Natural killer cell treated with Interleukin-12 subunit alpha and Interleukin-12 subunit beta and Interleukin-15 and Interleukin-18, amount 100 ng/mL, for 72 hours (primary cell): Measurements from ENCODE around the gene KNTC1. TPM values are rescaled to one million over a fixed set of nuclear protein-coding genes. Genes with fewer than 3 reads are reported as not detected.
"Not testable (repeated sequence)": the region's sequence is repeated elsewhere in the genome, so short reads cannot be mapped to it uniquely, and the experiment has no call there.

Experiments used
- ATAC-seq, 2 donors: fragments of 150-1000 bp; cut with Tn5 transposase in 1 of 2; sonication (Bioruptor Pico), chemical (Tn5 transposase) in 1 of 2; 2 replicates each; pipeline ENCODE4 v1.10.0; 2021
- DNase-seq: peaks from one replicate; pipeline ENCODE4 v3.0.0; 2022; ENCODE audit warnings: low spot score
- H3K27ac Mint-ChIP-seq, 2 donors: 1 replicate in 1 of 2; 2 replicates in 1 of 2; pipeline ENCODE4 v1.8.0; 2022; ENCODE audit warnings: mixed read lengths in 2 of 2, mild to moderate bottlenecking in 1 of 2, moderate library complexity in 1 of 2
- H3K27me3 Mint-ChIP-seq, 2 donors: 1 replicate in 1 of 2; 2 replicates in 1 of 2; pipeline ENCODE4 v1.8.0; 2022; ENCODE audit warnings: mixed read lengths in 2 of 2
- H3K36me3 Mint-ChIP-seq: one replicate; pipeline ENCODE4 v1.8.0; 2022; ENCODE audit warnings: mixed read lengths
- H3K4me1 Mint-ChIP-seq, 2 donors: 1 replicate in 1 of 2; 2 replicates in 1 of 2; pipeline ENCODE4 v1.8.0; 2022; ENCODE audit warnings: low read depth in 2 of 2, mixed read lengths in 2 of 2, mild to moderate bottlenecking in 1 of 2
- H3K4me3 Mint-ChIP-seq: one replicate; pipeline ENCODE4 v1.8.0; 2022; ENCODE audit warnings: mixed read lengths
- H3K9me3 Mint-ChIP-seq: 2 replicates; pipeline ENCODE4 v1.8.0; 2022; ENCODE audit warnings: mixed read lengths
- total RNA-seq, 2 donors: library from RNA; stranded (reverse); gene quantifications; one replicate each; pipeline ENCODE4 v1.2.3, GENCODE V29; 2022

Gene KNTC1
- total RNA-seq, 2 donors from 2014 or later, result 65.1 to 187 TPM

GRCh38 chr12:122596838-122597237 is 69.8 kb downstream of the KNTC1 start:
- ATAC-seq, result no peak
- Mint-ChIP-seq H3K4me1 (no peaks in the 10 kb centered on the region), H3K27me3 (no peaks in the 10 kb centered on the region), H3K36me3 (peaks cover 11% of the 10 kb centered on the region), H3K9me3 (no peaks in the 10 kb centered on the region), H3K4me3 (no peak overlapping the region), H3K27ac (no peak overlapping the region)
- DNase-seq, result no peak

- Mint-ChIP-seq H3K36me3 (peaks cover 16% of the 10 kb centered on the region), H3K4me3 (no peak overlapping the region)
Observed at GRCh38 chr12:122602456-122602855, 75.4 kb downstream of the KNTC1 start.

GRCh38 chr12:122604993-122605392 is 77.9 kb downstream of the KNTC1 start:
- Mint-ChIP-seq H3K27ac (no peak overlapping the region), H3K9me3 (no peaks in the 10 kb centered on the region), H3K4me3 (no peak overlapping the region), H3K4me1 (no peaks in the 10 kb centered on the region), H3K36me3 (peaks cover 11% of the 10 kb centered on the region), H3K27me3 (no peaks in the 10 kb centered on the region)
- no peak for ATAC-seq
- DNase-seq, result no peak

More at GRCh38 chr12:122602456-122602855, 75.4 kb downstream of the KNTC1 start:
- DNase-seq (no peak), ATAC-seq (no peak)
- H3K9me3 Mint-ChIP-seq, result no peaks in the 10 kb centered on the region
- H3K4me1 Mint-ChIP-seq, result no peaks in the 10 kb centered on the region
- no peaks in the 10 kb centered on the region for H3K27me3 Mint-ChIP-seq
- H3K27ac Mint-ChIP-seq, result no peak overlapping the region

GRCh38 chr12:122609732-122610131 is 82.7 kb downstream of the KNTC1 start:
- no peaks in the 10 kb centered on the region for H3K4me1 Mint-ChIP-seq
- ATAC-seq (no peak), DNase-seq (no peak)
- H3K4me3 Mint-ChIP-seq, result no peak overlapping the region
- H3K27ac Mint-ChIP-seq, result no peak overlapping the region
- H3K27me3 Mint-ChIP-seq, result no peaks in the 10 kb centered on the region
- H3K36me3 Mint-ChIP-seq, result peaks cover 12% of the 10 kb centered on the region
- H3K9me3 Mint-ChIP-seq, result no peaks in the 10 kb centered on the region

- H3K4me1 Mint-ChIP-seq, result no peaks in the 10 kb centered on the region
- H3K9me3 Mint-ChIP-seq, result no peaks in the 10 kb centered on the region
- ATAC-seq (no peak), DNase-seq (no peak)
- H3K27me3 Mint-ChIP-seq, result no peaks in the 10 kb centered on the region
- no peak overlapping the region for H3K27ac Mint-ChIP-seq
- no peak overlapping the region for H3K4me3 Mint-ChIP-seq
- H3K36me3 Mint-ChIP-seq, result peaks cover 10% of the 10 kb centered on the region
Observed at GRCh38 chr12:122610207-122610606, 83.2 kb downstream of the KNTC1 start.

GRCh38 chr12:122610911-122611310 is 83.9 kb downstream of the KNTC1 start:
- Mint-ChIP-seq H3K4me1 (no peaks in the 10 kb centered on the region), H3K4me3 (no peak overlapping the region), H3K9me3 (no peaks in the 10 kb centered on the region), H3K36me3 (peaks cover 10% of the 10 kb centered on the region), H3K27ac (peak overlapping the region in 1 of 2 donors; percentile 33), H3K27me3 (no peaks in the 10 kb centered on the region)
- DNase-seq, result no peak
- no peak for ATAC-seq

- Mint-ChIP-seq H3K36me3 (peaks cover 20% of the 10 kb centered on the region), H3K4me1 (no peaks in the 10 kb centered on the region), H3K4me3 (no peak overlapping the region), H3K27ac (no peak overlapping the region), H3K9me3 (no peaks in the 10 kb centered on the region), H3K27me3 (no peaks in the 10 kb centered on the region)
- no peak for ATAC-seq
- no peak for DNase-seq
Observed at GRCh38 chr12:122614839-122615238, 87.8 kb downstream of the KNTC1 start.

GRCh38 chr12:122615780-122616179 is 88.7 kb downstream of the KNTC1 start:
- H3K36me3 Mint-ChIP-seq, result peaks cover 25% of the 10 kb centered on the region
- no peak for ATAC-seq
- H3K9me3 Mint-ChIP-seq, result no peaks in the 10 kb centered on the region
- no peak for DNase-seq
- no peaks in the 10 kb centered on the region for H3K4me1 Mint-ChIP-seq
- no peak overlapping the region for H3K27ac Mint-ChIP-seq
- no peak overlapping the region for H3K4me3 Mint-ChIP-seq
- no peaks in the 10 kb centered on the region for H3K27me3 Mint-ChIP-seq

- no peak for DNase-seq
- no peaks in the 10 kb centered on the region for H3K9me3 Mint-ChIP-seq
- no peaks in the 10 kb centered on the region for H3K4me1 Mint-ChIP-seq
- H3K27ac Mint-ChIP-seq, result no peak overlapping the region
- H3K27me3 Mint-ChIP-seq, result no peaks in the 10 kb centered on the region
- no peak overlapping the region for H3K4me3 Mint-ChIP-seq
- no peaks in the 10 kb centered on the region for H3K36me3 Mint-ChIP-seq
- ATAC-seq, result no peak
Observed at GRCh38 chr12:122635471-122635870, 108.4 kb downstream of the KNTC1 start.

GRCh38 chr12:122643207-122643805 is 116.3 kb downstream of the KNTC1 start:
- H3K4me3 Mint-ChIP-seq, result no peak overlapping the region
- no peaks in the 10 kb centered on the region for H3K36me3 Mint-ChIP-seq
- ATAC-seq (no peak), DNase-seq (no peak)
- H3K27ac Mint-ChIP-seq, result no peak overlapping the region
- H3K9me3 Mint-ChIP-seq, result no peaks in the 10 kb centered on the region
- peaks cover 0 to 3% of the 10 kb centered on the region in 2 donors for H3K27me3 Mint-ChIP-seq
- H3K4me1 Mint-ChIP-seq, result peaks cover 12 to 15% of the 10 kb centered on the region in 2 donors

GRCh38 chr12:122646517-122647217 is 119.6 kb downstream of the KNTC1 start:
- DNase-seq, result no peak

GRCh38 chr12:122651520-122652224 is 124.6 kb downstream of the KNTC1 start:
- no peak overlapping the region for H3K4me3 Mint-ChIP-seq
- ATAC-seq (no peak), DNase-seq (no peak)
- H3K27me3 Mint-ChIP-seq, result peaks cover 0 to 3% of the 10 kb centered on the region in 2 donors
- no peaks in the 10 kb centered on the region for H3K9me3 Mint-ChIP-seq
- no peaks in the 10 kb centered on the region for H3K36me3 Mint-ChIP-seq
- peaks cover 9 to 11% of the 10 kb centered on the region in 2 donors for H3K4me1 Mint-ChIP-seq
- H3K27ac Mint-ChIP-seq, result no peak overlapping the region

More at GRCh38 chr12:122646517-122647217, 119.6 kb downstream of the KNTC1 start:
- peak; percentile 89 to 93 for ATAC-seq
- H3K4me3 Mint-ChIP-seq, result peak overlapping the region; percentile 69
- peaks cover 12 to 15% of the 10 kb centered on the region in 2 donors for H3K4me1 Mint-ChIP-seq
- no peaks in the 10 kb centered on the region for H3K9me3 Mint-ChIP-seq
- peaks cover 0 to 3% of the 10 kb centered on the region in 2 donors for H3K27me3 Mint-ChIP-seq
- H3K27ac Mint-ChIP-seq, result peak overlapping the region in 1 of 2 donors; percentile 45
- H3K36me3 Mint-ChIP-seq, result no peaks in the 10 kb centered on the region

- not testable (repeated sequence) for H3K27ac Mint-ChIP-seq, H3K9me3 Mint-ChIP-seq, DNase-seq, H3K27me3 Mint-ChIP-seq, H3K4me1 Mint-ChIP-seq, ATAC-seq, H3K36me3 Mint-ChIP-seq, H3K4me3 Mint-ChIP-seq
Observed at GRCh38 chr12:122653291-122653690, 126.2 kb downstream of the KNTC1 start.

- Mint-ChIP-seq H3K27me3 (no peaks in the 10 kb centered on the region), H3K4me1 (no peaks in the 10 kb centered on the region), H3K36me3 (no peaks in the 10 kb centered on the region)
Observed at GRCh38 chr12:122656298-122656697, 129.2 kb downstream of the KNTC1 start.

More at GRCh38 chr12:122656298-122656697, 129.2 kb downstream of the KNTC1 start:
- ATAC-seq (no peak), DNase-seq (no peak)
- Mint-ChIP-seq H3K4me3 (no peak overlapping the region), H3K9me3 (no peaks in the 10 kb centered on the region), H3K27ac (no peak overlapping the region)
